CD4-positive, alpha-beta T cell (primary cell): ENCODE data around the gene CCDC85A. TPM values are rescaled to one million over a fixed set of nuclear protein-coding genes. Genes with fewer than 3 reads are reported as not detected.

Source experiments
- ATAC-seq: fragments of 200-7000 bp; cut with Tn5 transposase; one replicate; pipeline ENCODE4 v1.10.0; 2022; ENCODE audit warnings: mild to moderate bottlenecking; ENCODE audit not compliant: poor library complexity
- CTCF ChIA-PET: fragments of 350-600 bp; sonication (Branson Sonifier 250); formaldehyde crosslinking; loops from one replicate; lab custom pipeline; 2021; ENCODE audit warnings: antibody characterized with exemption, inconsistent platforms; lab: Charles Lee
- POLR2A ChIA-PET: fragments of 350-600 bp; sonication (Branson Sonifier 250); formaldehyde crosslinking; loops from one replicate; lab custom pipeline; 2021; ENCODE audit warnings: antibody characterized with exemption, inconsistent platforms; lab: Charles Lee
- DNase-seq, 14 experiments: peaks; one replicate each; pipeline ENCODE4 v3.0.0-alpha.2; 2013 to 2020; ENCODE audit warnings: mixed read lengths in 2 of 14
- H3K27ac ChIP-seq, 2 donors: one replicate each; pipeline versions ENCODE4 v1.5.1 to v1.7.0; 2013; ENCODE audit warnings: low read length in 2 of 2, low read depth in 1 of 2, mild to moderate bottlenecking in 1 of 2
- H3K27me3 ChIP-seq, 2 experiments: 1 replicate in 1 of 2; 2 replicates in 1 of 2; pipeline versions ENCODE4 v1.6.1 to v1.7.0; 2013; ENCODE audit warnings: low read length in 2 of 2, control low read depth in 1 of 2, mild to moderate bottlenecking in 1 of 2, moderate library complexity in 1 of 2; ENCODE audit not compliant: insufficient read depth in 2 of 2, control insufficient read depth in 1 of 2
- H3K36me3 ChIP-seq: one replicate; pipeline ENCODE4 v1.6.1; 2013; ENCODE audit warnings: low read length, control low read depth; ENCODE audit not compliant: insufficient read depth
- H3K4me1 ChIP-seq: one replicate; pipeline ENCODE4 v1.6.1; 2013; ENCODE audit warnings: low read length, control low read depth; ENCODE audit not compliant: insufficient read depth
- H3K4me3 ChIP-seq: one replicate; pipeline ENCODE4 v1.5.1; 2013; ENCODE audit warnings: mild to moderate bottlenecking, low read length, moderate library complexity
- H3K9me3 ChIP-seq, 2 experiments: 1 replicate in 1 of 2; 2 replicates in 1 of 2; pipeline versions ENCODE4 v1.6.1 to v1.7.0; 2013; ENCODE audit warnings: low read length in 2 of 2, mild to moderate bottlenecking in 2 of 2, control low read depth in 1 of 2, moderate library complexity in 1 of 2; ENCODE audit not compliant: control insufficient read depth in 1 of 2, insufficient read depth in 1 of 2
- H3K27ac Mint-ChIP-seq: one replicate; pipeline ENCODE4 v1.8.0; 2020; ENCODE audit warnings: mixed read lengths
- H3K27me3 Mint-ChIP-seq: one replicate; pipeline ENCODE4 v1.8.0; 2021; ENCODE audit warnings: mixed read lengths
- H3K36me3 Mint-ChIP-seq: one replicate; pipeline ENCODE4 v1.8.0; 2021; ENCODE audit warnings: low read depth, mixed read lengths
- H3K4me1 Mint-ChIP-seq: one replicate; pipeline ENCODE4 v1.8.0; 2021; ENCODE audit warnings: low read depth, mixed read lengths
- H3K4me3 Mint-ChIP-seq: one replicate; pipeline ENCODE4 v1.8.0; 2020; ENCODE audit warnings: mild to moderate bottlenecking, mixed read lengths
- H3K9me3 Mint-ChIP-seq: one replicate; pipeline ENCODE4 v1.8.0; 2020; ENCODE audit warnings: mixed read lengths
- CTCF ChIP-seq: fragments of 200-600 bp; IDR thresholded peaks from one replicate; pipeline ENCODE4 v1.8.0; 2022; ENCODE audit warnings: antibody characterized with exemption, mild to moderate bottlenecking
- intact Hi-C, 2 experiments: fragments of 100-400 bp; cut with DNase I in 1 of 2; cut with micrococcal nuclease in 1 of 2; formaldehyde crosslinking; loops; one replicate each; pipeline versions ENCODE4 v1.15.1 to v1.9.0; 2023 to 2025; cut with DNase I, micrococcal nuclease
- total RNA-seq, 174 experiments: library from RNA in 2 of 174; stranded (reverse) in 2 of 174; gene quantifications; one replicate each; pipeline ENCODE4 v1.2.3 and lab custom pipeline; 2021 to 2026

Gene CCDC85A
- total RNA-seq, 2 experiments from 2014 or later, result not detected

GRCh38 chr2:56285224-56285623 lies 101.4 kb downstream of the CCDC85A start:
- intact Hi-C loops, result no loop called here
- Histone ChIP-seq H3K27ac (no peak overlapping the region), H3K27me3 (no peaks in the 10 kb centered on the region), H3K36me3 (no peaks in the 10 kb centered on the region), H3K9me3 (peaks cover 0 to 4% of the 10 kb centered on the region in 2 experiments), H3K4me1 (no peaks in the 10 kb centered on the region), H3K4me3 (no peak overlapping the region)
- no peak overlapping the region for H3K27ac Mint-ChIP-seq
- ATAC-seq, result no peak
- H3K9me3 Mint-ChIP-seq, result peaks cover 10% of the 10 kb centered on the region
- no peaks in the 10 kb centered on the region for H3K27me3 Mint-ChIP-seq
- no peak for TF ChIP-seq CTCF
- no peak for DNase-seq
- H3K36me3 Mint-ChIP-seq, result no peaks in the 10 kb centered on the region
- no peaks in the 10 kb centered on the region for H3K4me1 Mint-ChIP-seq
- CTCF ChIA-PET, result no interaction called here
- POLR2A ChIA-PET, result no interaction called here
- no peak overlapping the region for H3K4me3 Mint-ChIP-seq

GRCh38 chr2:56286936-56287335 lies 103.1 kb downstream of the CCDC85A start:
- H3K27me3 ChIP-seq, result no peaks in the 10 kb centered on the region
- ATAC-seq (no peak), DNase-seq (no peak)
- TF ChIP-seq CTCF, result no peak
- Mint-ChIP-seq H3K9me3 (peaks cover 10% of the 10 kb centered on the region), H3K4me3 (no peak overlapping the region), H3K36me3 (no peaks in the 10 kb centered on the region), H3K27me3 (no peaks in the 10 kb centered on the region), H3K27ac (no peak overlapping the region), H3K4me1 (no peaks in the 10 kb centered on the region)
- no peak overlapping the region for H3K4me3 ChIP-seq
- intact Hi-C loops, result no loop called here
- H3K9me3 ChIP-seq, result peaks cover 0 to 5% of the 10 kb centered on the region in 2 experiments
- CTCF ChIA-PET, result no interaction called here
- POLR2A ChIA-PET, result no interaction called here
- no peaks in the 10 kb centered on the region for H3K4me1 ChIP-seq
- no peaks in the 10 kb centered on the region for H3K36me3 ChIP-seq
- no peak overlapping the region for H3K27ac ChIP-seq

- H3K4me3 ChIP-seq, result no peak overlapping the region
- H3K27ac ChIP-seq, result no peak overlapping the region
- intact Hi-C loops, result no loop called here
- Mint-ChIP-seq H3K36me3 (no peaks in the 10 kb centered on the region), H3K27me3 (no peaks in the 10 kb centered on the region), H3K4me1 (no peaks in the 10 kb centered on the region), H3K9me3 (peaks cover 10% of the 10 kb centered on the region), H3K4me3 (no peak overlapping the region), H3K27ac (no peak overlapping the region)
- CTCF ChIA-PET, result no interaction called here
- POLR2A ChIA-PET, result no interaction called here
- no peaks in the 10 kb centered on the region for H3K4me1 ChIP-seq
- H3K36me3 ChIP-seq, result no peaks in the 10 kb centered on the region
- no peak for TF ChIP-seq CTCF
- H3K27me3 ChIP-seq, result no peaks in the 10 kb centered on the region
- ATAC-seq, result no peak
- no peak for DNase-seq
- peaks cover 0 to 6% of the 10 kb centered on the region in 2 experiments for H3K9me3 ChIP-seq
Measured at GRCh38 chr2:56287508-56287907, 103.7 kb downstream of the CCDC85A start.
